Activated T-cell treated with anti-CD3 and anti-CD28 coated beads for 1 hour (primary cell): ENCODE data around the gene GAD2.

Source experiments
- DNase-seq: peaks from one replicate; pipeline ENCODE4 v3.0.0-alpha.2; 2020; ENCODE audit warnings: low read depth

GAD2 gene

DNA sequence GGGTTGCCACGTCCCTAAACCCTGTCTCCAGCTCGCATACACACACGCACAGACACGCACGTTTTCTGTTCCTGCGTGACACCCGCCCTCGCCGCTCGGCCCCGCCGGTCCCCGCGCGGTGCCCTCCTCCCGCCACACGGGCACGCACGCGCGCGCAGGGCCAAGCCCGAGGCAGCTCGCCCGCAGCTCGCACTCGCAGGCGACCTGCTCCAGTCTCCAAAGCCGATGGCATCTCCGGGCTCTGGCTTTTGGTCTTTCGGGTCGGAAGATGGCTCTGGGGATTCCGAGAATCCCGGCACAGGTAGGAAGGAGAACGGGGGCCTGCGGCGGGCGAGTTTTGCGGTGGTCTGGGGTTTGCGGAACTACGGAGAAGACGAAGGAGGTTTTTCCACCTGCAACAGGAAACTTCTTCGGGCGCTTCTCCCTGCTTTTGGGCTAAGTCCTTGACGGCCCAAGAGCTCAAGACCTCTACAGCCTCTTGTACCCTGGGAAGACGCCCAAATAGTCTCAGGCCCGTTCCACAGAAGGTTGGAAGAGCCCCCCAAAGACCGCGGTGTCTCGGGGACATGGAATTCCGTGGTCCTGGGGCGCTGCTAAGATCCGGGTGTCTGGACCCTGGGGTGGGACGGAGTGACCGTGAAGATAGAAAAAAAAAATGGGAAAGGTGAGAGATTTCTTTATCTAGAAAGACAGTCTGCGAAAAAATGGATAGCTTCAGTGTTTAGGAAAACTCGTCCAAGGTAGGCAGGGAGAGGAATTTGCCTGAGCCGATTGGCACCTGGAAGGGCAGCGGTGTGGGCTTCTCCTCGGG lies at the start of gene GAD2:
Gene GAD2 (plus strand): TSS at position 190 of the 811 bp plus-strand sequence. CDS start 36 bp downstream, at position 226.
- DNase-seq: no peak

DNA sequence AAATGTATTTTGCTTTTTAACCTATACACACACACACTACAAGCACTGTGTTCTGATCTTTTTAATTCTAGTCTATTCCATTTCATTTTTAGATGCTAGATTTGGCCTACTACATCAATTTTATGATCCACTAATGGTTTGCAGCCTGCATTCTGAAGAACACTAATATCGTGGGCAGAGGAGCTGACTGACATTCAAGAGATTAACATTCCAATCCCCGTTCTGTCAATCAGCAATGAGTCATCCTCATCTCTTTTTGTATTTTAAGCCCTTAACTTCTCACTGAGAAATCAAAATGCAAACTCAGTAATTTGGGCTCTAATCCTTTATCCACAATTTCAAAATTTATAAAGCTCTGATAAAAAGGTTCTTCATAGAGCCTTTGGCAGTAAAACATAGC lies 47.1 kb upstream of the GAD2 start:
- no peak for DNase-seq

DNA sequence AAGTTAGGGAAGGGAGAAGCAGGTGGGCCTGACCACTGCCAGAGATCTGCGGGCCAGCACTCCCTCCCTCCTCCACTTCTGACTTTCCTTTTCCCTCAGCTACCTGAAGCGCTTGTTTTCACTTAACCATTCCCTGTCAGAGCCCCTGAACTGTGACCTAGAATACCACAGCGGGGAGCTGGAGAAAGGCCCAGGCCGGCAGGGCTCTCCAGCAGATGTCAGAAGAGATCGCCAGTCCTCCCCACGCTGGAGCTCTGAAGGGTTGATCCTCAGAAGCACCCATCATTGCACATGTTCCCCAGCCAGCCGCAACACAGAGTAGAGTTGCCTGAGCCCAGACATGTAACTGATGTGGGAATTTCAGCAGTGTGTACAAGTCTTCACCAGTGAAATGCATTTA lies 44.4 kb upstream of the GAD2 start:
- no peak for DNase-seq

DNA sequence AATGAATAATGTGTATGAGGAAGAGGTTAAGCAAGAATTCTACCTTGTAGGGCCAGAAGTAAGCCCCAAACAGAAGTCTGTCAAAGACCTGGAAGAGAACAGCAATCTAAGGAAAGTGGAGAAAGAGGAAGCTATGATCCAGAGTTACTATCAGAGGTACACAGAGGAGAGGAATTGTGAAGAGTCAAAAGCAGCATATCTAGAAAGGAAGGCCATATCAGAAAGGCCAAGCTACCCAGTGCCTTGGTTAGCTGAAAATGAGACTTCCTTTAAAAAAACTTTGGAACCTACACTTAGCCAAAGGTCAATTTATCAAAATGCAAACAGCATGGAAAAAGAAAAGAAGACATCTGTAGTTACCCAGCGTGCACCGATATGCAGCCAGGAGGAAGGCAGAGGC lies 42.7 kb upstream of the GAD2 start:
- no peak for DNase-seq

DNA sequence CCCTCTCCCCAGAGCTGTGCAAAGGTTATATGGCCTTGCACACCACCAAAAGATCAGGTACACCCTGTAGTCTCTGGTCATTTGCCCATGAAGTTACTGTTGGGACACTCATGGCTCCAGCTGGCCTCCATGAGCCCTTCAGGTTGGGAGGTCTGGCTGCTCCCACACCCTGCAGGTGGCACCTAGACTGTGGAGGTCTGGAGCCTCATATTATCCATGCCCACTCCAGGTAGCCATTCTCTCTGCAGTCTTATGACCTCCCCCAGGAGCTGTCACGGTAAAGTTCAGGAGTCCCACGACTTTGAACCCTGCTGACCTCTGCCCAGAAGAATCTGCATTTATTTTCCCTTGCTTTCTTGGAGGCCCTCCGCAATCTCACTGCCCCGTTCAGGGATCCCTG lies 39.2 kb upstream of the GAD2 start:
- DNase-seq: no peak

DNA sequence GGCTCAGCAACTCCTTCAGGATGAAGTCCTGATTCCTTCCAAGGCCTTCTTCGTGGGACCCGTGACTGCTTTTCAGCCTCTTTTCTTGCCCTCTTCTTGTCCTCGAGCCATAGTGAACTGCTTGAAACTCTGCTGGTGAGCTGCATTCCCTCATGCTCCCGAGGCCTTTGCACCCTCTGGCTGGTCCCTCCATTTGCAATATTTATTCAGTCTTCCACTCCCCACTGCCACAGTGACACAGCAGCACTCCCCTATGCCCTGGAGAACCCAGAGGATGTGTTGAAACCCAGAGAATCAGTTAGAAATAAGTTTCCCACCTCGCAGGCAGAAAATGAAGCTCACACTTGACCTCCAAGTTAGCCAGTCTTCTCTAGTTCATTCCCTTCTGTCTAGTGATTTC lies 22.3 kb upstream of the GAD2 start:
- DNase-seq: no peak

DNA sequence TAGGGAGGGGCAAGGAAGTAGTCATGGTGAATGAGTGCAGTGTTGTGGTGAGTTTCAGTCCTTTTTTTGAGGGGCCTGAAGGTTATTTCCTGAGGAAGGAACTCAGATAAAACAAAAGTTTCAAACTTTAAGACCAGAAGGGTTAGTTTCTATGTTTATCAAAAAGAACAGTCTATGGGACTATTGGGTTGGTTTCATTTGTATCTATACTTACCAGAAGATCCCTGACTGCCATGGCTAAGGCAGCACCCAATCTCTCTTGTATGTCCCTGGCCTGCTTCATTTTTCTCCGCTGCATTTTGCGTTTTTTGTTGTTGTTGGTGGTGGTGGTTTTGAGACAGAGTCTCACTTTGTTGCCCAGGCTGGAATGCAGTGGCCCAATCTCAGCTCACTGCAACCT lies 19.3 kb upstream of the GAD2 start:
- no peak for DNase-seq

DNA sequence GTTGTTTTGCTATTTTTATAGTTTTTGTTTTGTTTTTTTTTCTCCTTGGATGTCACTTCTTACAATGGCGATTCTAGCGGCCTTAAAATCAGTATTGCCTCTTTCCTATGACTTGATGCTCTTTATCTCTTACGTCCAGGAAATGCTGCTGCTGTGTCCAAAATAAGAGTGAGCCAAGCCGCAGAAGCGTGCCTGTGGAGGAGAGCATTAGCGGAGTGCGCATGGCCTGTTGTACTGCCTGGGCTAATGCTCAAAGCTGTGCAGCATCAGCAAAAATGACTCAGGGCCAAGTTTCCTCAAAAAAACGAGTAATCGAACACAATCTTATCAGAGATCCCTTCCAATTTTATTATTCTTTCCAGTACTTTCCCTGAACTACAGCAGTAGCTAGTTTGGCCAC lies 18.5 kb upstream of the GAD2 start:
- DNase-seq: no peak

DNA sequence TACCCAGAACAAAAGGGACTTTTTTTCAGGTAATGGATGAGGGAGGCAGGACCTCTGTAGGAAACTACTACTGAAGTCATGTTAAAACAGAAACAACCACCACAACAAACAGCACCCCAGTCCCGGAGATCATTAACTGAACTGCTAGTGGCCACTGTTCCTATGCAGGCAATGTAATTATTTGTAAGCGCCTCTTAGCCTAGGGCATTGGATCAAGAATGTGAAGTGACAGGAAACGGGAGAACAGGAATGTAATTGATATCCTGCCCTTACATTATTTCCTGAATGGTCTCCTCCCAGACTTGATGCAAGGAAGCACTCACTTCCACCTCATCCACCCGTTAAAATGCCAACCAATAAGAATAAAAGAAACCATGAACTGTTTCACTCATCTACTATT lies 16.7 kb upstream of the GAD2 start:
- DNase-seq: no peak

DNA sequence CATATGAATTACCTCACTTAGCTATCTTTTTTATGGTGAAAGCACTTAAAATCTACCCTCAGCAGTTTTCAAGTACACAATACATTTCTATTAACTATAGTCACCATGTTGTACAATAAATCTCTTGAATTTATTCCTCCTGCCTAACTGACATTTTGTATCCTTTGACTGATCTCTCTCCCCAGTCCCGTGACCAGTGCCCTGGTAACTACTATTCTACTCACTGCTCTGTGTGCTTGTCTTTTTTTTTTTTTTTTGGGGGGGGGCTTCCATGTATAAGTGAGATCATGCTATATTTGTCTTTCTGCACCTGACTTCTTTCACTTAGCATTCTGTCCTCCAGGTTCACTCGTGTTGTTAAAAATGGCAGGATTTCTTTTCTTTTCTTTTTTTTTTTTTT lies 11.4 kb upstream of the GAD2 start:
- DNase-seq: no peak

DNA sequence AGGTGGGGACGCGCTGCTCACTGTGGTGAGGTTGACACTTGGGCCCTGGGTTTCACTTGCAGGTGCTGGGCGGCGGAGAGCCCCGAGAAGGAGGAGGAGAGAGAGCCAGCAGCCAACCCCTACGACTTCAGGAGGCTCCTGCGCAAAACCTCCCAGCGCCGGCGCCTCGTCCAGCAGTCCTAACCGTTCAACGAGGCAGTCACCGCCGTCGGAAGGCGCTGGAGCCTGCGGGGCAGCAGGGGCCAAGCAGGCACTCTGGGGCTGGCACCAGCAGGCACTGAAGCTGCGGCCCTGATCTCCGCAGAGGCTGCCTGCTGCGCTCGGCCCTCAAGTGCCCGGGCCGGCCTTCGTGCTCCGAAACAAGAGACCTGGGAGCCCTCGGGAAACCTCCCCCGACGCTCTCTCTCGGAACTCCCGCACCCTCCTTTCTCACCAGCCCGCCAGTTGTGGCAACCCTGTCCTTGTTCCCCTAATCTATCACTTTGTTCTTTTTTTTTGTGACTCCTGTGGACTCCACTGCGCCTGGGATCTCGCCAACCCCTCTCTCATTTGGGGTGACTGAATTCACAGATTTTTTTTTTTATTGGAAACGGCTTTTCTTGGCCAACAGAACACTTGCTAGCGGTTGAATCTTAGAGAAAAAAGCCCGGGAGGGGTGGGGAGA lies 4.7 kb upstream of the GAD2 start:
- no peak for DNase-seq

DNA sequence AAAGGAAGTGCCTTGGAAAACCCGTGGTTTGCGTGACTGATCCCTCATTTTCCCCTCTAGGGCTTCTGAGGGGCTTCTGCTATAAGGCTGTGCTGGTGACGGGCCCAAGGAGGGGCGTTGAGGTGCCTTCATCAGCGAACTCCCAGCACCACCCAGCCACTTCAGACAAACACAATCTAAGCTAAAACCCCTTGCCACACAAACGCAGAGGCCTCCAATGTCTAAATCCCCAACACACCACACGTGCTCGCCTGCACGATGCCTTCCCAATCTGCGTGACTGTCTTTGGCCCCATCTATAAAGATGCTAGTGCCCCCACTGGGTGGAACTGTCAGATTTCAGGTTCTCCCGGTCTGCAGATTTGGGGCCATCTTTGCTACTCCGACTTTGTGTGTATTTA lies 4.1 kb upstream of the GAD2 start:
- DNase-seq: no peak

DNA sequence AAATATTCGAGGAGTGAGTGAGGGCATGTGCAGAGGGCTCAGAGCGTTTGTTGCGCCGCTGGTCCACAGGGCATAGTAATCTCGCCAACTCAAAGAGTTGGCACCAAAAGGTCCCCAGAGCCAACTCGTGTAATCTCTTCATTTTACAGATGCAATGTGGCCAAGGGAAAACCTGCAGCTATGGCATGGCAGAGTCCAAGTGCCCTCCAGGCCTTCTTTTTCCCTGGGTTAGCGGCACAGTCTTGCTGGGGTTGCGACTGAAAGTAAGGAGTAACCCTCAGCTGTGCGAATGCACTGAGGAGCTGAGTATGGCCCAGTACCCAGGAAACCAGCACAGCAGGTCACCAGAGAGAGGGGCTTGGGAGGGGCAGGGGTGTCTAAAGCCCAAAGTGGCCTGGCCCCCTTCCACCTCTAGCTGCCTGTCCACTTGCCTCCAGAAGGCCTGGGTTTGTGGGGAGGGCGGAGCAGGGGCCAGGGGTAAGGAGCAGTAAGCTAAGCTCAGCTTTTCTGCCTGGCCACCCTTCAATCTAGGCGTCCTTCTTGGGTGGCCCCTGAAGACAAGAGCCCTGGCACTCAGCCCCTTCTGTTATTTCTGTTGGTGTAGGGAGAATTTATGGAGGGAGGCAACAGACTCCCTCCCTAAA lies 3.3 kb upstream of the GAD2 start:
- DNase-seq: no peak

DNA sequence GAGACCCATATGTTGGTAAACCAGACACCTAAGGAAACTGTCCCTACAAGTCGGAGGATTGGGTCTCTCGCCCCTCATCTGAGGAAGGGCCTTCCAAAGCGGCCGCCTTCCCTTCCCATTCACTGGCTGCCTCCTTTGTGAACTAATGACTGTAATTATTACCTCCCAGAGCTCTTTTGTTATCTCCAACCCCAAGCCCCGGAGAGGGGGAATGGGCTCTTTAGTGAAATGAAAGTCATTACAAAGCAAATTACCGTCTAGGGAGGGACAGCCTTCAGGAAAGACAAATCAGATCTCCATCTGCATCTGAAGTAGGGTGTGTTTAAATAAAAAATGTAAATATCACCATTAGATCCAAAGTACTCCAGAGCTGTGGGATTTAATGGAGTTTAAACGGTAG lies 2.6 kb upstream of the GAD2 start:
- DNase-seq: no peak

DNA sequence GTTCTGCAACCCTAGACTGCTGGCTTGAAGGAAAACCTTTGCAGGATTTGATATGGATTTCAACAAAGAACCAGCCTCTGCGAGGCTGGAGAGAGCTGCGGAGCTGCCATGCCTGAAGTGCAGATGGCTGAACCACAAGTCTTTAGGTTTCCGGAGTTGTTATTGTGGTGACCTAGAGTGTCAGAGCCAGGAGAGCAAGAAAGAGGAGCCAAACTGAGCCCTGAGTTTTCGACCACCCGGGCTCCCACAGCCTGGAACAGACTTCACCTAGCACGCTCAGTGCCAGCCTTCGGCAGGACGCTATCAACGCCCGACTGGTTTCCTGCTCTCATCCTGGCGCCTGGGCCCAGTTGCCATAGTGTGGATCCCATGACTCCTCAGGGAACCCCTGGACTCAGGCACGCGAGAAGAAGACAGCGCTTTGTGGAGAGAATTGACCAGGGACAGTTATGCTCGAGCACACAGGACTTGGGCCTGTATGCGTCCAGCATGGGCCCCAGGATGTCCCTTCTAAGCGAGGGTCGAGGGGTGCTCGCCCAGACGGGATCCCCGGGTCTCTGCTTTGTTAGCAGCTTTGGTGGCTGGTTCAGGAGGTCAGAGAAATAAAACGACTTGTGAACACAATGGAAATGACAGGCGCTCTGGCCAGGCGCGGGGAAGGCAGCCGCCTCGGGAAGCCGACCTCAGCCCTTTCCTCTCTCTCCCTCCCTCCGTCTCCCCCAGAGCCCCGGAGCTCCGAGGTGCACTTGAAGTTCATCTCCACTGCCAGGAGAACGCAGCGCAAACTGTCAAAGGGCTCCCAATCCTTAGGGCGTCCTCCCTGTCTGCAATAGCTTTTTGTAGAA lies 1.8 kb upstream of the GAD2 start:
- no peak for DNase-seq

DNA sequence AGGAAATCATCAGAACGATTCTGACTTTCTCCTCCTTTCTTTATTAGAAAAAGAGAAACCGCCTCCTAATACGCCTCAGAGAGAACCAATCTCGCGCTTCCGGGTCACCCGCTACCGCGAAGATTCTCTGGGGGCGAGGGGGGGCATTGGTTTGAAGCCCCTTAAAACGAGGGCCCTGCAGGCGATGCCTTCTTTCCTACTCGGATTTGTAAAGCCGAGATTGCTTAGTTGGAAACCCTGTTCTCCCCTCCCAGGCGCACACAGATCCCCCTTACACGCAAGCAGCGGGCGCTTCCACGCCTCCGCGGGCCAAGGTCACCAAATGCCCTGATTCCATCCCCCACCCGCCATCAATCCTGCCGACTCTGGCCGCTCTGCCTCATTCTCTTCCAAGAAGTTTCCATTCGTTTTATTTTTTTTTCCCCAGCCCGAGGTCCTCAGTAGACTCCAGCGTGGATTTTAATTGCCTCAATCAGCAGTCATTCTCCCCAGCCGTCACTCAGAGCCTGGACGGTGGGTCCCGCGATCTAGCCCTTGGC lies 1.1 kb upstream of the GAD2 start:
- DNase-seq: no peak

DNA sequence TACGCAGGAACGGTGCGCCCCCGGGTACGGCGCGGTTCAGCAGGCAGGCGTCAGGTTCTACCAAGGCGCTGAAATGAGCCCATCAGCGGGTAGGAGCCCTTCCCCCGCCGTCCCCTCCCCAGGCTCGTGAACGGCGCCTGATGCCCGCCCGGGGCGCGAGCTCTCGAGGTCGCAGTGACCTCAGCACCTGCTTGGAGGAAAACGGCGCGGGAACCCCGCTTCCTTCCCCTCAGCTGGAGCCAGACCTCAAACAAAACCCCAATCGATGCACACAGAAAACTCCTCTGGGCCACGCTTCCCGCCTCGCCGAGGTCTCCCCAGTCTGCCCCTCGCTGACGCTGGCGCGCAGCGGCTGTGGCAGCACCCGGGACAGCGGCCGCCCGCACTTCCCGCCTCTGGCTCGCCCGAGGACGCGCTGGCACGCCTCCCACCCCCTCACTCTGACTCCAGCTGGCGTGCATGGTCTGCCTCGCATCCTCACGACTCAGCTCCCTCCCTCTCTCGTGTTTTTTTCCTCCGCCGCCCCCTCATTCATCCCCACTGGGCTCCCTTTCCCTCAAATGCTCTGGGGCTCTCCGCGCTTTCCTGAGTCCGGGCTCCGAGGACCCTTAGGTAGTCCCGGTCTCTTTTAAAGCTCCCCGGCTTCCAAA lies 514 bp upstream of the GAD2 start:
- DNase-seq: no peak

DNA sequence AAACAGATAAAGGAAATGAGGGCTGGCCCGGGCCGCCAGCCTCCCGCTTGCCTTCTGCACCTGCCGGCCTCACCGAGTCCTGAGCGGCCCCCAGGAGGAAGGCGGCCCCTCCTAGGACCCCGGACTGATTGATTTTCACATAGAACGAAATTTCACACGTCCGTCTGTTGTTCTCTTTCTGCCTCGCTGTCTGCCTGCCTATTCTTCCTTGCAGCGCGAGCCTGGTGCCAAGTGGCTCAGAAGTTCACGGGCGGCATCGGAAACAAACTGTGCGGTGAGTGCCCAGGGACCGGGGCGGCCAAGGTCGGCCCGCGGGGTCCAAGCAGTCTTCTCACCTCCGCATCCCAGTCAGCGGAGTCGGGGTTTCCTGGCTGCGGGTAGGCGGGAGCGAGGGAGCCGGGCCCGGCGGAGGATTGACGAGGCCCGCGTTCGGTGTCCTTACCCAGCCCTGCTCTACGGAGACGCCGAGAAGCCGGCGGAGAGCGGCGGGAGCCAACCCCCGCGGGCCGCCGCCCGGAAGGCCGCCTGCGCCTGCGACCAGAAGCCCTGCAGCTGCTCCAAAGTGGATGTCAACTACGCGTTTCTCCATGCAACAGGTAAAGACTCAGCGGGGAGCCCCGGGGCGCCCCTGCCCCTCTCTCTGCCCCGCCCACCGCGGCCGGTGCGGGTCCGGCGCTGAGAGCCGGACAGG lies 967 bp downstream of the GAD2 start:
- no peak for DNase-seq

DNA sequence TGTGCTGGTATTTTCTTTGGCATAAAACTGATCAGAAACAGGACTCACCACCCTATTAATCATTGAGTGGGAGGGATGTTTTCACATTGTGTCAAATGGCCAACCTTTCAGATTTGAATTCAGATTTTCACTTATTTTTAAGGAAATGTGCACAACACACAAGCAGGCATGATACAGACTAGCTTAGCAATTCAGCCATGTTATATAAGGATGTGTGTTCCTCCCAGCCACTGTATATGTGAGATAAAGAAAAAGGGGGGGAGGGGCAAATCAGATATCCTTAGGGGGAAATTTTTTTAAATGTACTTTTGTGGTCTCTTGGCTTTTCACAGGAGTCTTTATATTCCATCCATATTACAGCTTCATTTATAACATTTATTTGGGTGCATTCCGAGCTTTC lies 3.1 kb downstream of the GAD2 start:
- no peak for DNase-seq

DNA sequence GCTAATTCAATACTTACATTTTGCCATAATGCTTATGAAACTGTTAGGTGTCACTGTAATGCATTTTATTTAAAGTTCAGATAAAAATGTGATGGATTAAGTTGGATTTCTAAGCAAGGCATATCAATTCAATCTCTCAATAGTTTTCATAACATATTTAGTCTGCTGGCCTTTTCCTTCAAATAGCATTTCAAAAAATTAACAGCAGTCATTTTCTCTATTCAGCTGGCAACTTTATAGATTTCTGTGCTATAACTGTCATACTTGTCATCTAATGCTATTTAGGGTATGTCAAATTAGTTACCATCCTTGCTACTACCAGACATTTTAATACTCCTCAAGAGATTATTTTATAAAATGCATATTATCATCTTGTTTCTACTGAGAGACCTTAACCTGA lies 4.3 kb downstream of the GAD2 start:
- no peak for DNase-seq

DNA sequence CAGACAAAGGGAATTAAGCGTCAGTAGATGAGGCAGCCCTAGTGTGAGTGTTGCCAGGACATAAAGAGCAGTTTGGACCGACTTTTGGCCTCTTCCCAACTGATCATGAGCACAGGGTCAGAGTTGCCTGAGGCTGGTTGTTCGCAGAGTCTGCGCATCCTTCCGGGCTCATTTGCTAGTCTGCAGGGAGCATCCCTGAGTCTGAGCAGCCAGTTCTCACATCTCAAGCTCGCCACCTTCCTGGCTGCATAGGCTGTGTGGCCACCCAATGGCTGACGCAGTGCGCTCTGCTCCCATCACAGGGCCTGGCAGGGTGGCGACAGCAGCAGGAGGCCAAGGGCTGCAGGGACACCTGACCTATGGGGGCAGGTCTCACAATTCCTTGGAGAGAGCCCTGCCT lies 5.0 kb downstream of the GAD2 start:
- DNase-seq: no peak
